GM12874 (cell line): Measurements from ENCODE around the gene ROBO2.

Experiments used
- TF ChIP-seq, protein P1 (sequence below): IDR thresholded peaks from 2 replicates; pipeline ENCODE4 v1.5.1; 2011; ENCODE audit warnings: low read depth, mild to moderate bottlenecking, control low read depth, low read length, moderate library complexity; ENCODE audit not compliant: insufficient read depth

Gene ROBO2

DNA sequence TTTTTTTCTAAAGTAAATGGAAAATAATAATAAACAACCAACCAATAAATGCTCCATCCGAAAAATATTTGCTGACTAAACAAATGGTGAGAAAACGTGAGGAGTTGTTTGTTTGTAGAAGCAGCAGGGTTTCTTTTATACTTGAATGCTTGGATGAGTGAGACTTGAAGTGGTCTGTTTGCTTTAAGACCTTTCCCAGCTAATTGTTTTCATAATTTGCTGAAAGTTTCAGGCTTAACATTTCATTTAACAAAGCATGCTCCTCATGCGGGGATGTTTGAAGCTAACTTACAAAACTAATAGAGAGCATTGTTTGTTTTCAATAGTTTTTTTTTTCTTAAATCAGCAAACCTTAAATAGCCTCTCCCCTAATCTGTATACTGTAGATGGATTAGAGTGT is 484.6 kb downstream of the ROBO2 start:
- TF ChIP-seq, protein P1, sequence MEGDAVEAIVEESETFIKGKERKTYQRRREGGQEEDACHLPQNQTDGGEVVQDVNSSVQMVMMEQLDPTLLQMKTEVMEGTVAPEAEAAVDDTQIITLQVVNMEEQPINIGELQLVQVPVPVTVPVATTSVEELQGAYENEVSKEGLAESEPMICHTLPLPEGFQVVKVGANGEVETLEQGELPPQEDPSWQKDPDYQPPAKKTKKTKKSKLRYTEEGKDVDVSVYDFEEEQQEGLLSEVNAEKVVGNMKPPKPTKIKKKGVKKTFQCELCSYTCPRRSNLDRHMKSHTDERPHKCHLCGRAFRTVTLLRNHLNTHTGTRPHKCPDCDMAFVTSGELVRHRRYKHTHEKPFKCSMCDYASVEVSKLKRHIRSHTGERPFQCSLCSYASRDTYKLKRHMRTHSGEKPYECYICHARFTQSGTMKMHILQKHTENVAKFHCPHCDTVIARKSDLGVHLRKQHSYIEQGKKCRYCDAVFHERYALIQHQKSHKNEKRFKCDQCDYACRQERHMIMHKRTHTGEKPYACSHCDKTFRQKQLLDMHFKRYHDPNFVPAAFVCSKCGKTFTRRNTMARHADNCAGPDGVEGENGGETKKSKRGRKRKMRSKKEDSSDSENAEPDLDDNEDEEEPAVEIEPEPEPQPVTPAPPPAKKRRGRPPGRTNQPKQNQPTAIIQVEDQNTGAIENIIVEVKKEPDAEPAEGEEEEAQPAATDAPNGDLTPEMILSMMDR, result no peak

DNA sequence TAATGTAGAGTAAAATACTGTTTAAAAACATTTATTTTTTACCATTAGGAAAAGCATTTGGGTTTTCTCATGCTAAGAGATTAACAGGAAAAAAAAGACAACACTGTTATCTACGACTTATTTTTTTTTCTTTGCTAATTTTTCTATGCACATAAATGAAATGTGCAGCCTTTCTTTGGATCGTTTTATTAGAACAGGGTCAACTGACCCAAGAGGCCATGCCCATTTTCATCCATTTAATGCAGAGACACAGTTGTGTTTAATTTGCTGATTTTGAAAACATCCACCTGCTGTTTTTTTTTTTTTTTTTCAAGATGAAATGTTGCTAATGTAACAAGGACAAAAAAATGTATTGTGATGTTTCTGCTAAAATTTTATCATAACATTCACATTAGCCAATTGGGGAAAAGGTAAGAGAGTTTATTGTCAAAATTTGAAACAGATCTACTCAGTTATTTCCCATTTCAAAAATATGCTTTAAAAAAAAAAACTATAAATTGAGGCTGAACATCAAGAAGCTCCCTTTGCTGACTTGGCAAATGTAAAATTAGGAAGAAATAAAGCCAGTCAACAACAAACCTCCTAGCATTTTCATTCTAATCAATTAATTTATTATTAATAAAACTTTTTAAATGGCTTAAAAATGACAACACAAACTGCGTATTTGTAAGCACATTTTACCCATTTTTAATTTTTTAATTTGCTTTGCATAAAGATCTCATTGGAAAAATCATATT is 485.2 kb downstream of the ROBO2 start:
- TF ChIP-seq, protein P1, result no peak

DNA sequence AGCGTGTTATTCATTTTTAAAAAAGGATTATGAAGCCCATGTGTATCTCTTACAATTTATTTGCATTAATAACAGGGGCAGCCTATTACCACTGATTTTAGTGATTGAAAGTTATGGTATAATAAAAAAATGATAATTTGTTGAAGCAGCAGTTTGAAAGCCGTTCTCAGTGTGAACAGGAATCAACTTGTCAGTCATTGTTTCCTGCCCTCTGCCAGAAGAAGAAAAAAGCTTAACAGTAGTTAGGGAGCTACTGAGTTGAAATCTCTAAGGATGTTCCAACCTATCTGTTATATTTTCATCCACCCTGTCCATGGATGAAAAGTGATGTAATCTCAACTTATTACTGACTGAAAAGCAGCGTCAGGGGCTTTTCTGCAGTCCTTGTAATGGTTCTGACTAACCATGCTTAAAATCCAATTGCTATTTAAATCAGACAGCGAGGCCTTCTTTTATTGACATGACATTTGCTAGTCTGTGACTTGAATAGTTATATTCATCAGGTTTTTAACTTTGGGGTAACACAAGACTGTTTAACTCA is 486.7 kb downstream of the ROBO2 start:
- TF ChIP-seq, protein P1, result no peak

DNA sequence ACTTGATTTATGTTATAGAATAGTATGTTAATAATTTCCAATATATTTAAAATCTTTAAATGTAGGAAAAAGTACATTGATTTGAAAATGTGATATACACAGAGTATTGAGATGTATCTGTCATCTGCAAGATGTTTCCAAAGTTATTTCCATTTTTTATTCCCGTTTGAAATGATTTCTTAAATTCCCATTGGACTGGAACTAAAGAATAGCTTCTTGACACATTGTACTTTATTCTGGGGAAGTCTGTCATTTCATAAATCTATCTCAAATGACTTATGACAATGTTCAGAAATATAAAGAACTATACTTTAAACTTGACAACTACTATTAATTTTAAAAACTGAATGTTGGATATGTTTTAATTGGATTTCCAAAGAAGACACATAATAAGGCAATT is 489.6 kb downstream of the ROBO2 start:
- TF ChIP-seq, protein P1, result no peak

DNA sequence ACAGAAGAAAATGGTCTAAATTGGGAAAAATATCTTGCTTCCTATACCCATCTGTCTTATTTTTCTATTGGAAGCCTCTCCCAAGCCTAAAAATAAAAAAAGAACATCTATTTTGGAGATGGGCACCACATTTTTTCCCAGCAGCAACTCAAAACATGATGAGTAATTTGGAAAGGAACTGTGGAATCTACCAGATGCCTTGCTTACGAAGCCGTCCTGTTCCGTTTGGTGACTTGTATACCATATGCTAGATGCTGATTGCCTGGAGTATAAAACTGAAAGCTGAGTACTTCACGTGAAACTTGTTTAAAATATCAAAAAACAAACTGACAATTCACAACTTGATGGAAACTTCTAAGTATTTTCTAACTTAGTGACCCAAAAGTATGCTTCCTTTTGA is 491.0 kb downstream of the ROBO2 start:
- TF ChIP-seq, protein P1, result no peak

DNA sequence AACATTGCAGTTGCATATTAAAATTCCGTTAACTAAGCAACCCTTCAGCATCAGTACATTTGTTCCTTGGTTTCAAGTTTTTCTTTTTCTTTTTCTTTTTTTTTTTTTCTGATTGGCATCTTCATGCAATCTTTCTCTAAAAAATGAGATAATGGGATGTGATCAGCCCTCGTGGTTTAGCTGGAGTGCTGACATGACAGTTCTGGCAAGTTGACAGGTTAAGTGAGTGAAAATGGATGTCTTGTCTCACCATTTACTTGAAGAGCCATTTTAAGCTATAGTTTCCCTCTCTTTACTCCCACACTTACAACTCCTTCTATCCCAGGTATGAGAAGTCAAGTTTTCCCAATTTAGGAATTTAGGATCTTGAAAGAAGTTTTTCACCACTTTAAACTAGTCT is 495.2 kb downstream of the ROBO2 start:
- TF ChIP-seq, protein P1, result no peak

DNA sequence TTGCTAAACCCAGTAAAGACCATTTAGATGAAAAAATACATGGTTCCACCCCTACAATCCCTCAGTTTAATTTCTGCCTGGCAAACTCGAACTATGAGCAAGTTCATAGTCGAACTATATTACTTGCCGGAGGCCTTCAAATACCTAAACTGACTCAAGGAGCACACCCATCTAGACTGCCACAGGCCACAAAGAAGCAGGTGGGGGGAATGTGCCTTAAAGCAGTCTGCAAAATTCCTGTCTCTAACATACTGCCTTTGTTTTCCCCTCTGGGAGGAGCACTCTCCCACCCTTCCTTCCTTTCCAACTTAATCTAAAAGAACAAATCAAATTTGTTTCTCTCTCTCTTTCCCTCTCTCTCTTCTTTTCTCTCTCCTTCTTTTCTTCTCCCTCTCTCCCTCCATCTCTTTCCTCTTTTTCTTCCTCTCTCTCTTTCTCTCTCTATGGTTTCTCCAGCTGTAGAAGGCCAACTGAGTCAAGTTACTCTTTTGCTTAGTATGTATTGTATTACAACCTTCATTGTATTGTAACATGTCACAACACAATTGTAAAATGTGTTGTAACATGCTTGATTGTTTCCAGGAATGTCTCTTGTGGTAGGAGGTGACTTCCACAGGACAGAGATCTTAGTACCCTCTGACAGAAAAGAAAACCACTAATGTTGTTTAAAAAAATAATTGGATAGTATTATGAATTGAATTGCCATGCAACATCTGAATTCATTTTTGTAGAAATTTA is 496.3 kb downstream of the ROBO2 start:
- TF ChIP-seq, protein P1, result no peak
